B cell (primary cell): ENCODE results near the gene FBXO48. TPM values are rescaled to one million over a fixed set of nuclear protein-coding genes. Genes with fewer than 3 reads are reported as not detected.

ENCODE experiments used
- ATAC-seq: fragments of 200-7000 bp; cut with Tn5 transposase; one replicate; pipeline ENCODE4 v1.10.0; 2021; ENCODE audit warnings: low read depth, mild to moderate bottlenecking, moderate number of reproducible peaks, moderate library complexity
- CTCF ChIA-PET: fragments of 350-600 bp; sonication (Branson Sonifier 250); formaldehyde crosslinking; loops from one replicate; lab custom pipeline; 2021; ENCODE audit warnings: antibody characterized with exemption, inconsistent platforms; lab: Charles Lee
- POLR2A ChIA-PET: fragments of 350-600 bp; sonication (Branson Sonifier 250); formaldehyde crosslinking; loops from one replicate; lab custom pipeline; 2021; ENCODE audit warnings: antibody characterized with exemption; lab: Charles Lee
- DNase-seq: peaks from one replicate; pipeline ENCODE4 v3.0.0; 2013
- H2AFZ ChIP-seq: 2 replicates; pipeline ENCODE4 v1.6.1; 2012; ENCODE audit warnings: mild to moderate bottlenecking, low read depth, low read length; ENCODE audit not compliant: insufficient read depth, poor library complexity, severe bottlenecking
- H3K27ac ChIP-seq, 2 donors: 1 replicate in 1 of 2; 2 replicates in 1 of 2; pipeline ENCODE4 v1.5.1; 2012 to 2013; ENCODE audit warnings: low read length in 2 of 2, mild to moderate bottlenecking in 2 of 2, moderate library complexity in 1 of 2
- H3K27me3 ChIP-seq, 4 experiments: fragments of 200-600 bp in 1 of 4; sonication (generic) in 1 of 4; replicated peaks in 1 of 4; 1 replicate in 2 of 4; 2 replicates in 2 of 4; pipeline versions ENCODE4 v1.6.1 to v1.7.0; 2013 to 2016; ENCODE audit warnings: low read length in 3 of 4, mild to moderate bottlenecking in 2 of 4, mixed read lengths in 1 of 4, moderate library complexity in 1 of 4; ENCODE audit not compliant: insufficient read depth in 4 of 4, control insufficient read depth in 3 of 4; ENCODE audit errors: control extremely low read depth in 1 of 4
- H3K36me3 ChIP-seq, 2 experiments: replicated peaks in 1 of 2; 1 replicate in 1 of 2; 2 replicates in 1 of 2; pipeline versions ENCODE4 v1.6.1 to v1.7.1; 2013; ENCODE audit warnings: low read length in 1 of 2; ENCODE audit not compliant: insufficient read depth in 2 of 2, control insufficient read depth in 1 of 2; ENCODE audit errors: control extremely low read depth in 1 of 2, extremely low read depth in 1 of 2
- H3K4me1 ChIP-seq, 2 donors: fragments of 200-600 bp in 1 of 2; sonication (generic) in 1 of 2; 1 replicate in 1 of 2; 2 replicates in 1 of 2; pipeline versions ENCODE4 v1.5.1 to v1.6.1; 2013 to 2017; ENCODE audit warnings: low read length in 2 of 2; ENCODE audit not compliant: control insufficient read depth in 2 of 2, insufficient read depth in 2 of 2
- H3K4me2 ChIP-seq: replicated peaks from 2 replicates; pipeline ENCODE3; 2012; ENCODE audit warnings: mild to moderate bottlenecking, low read depth, low read length; ENCODE audit not compliant: poor library complexity, severe bottlenecking
- H3K4me3 ChIP-seq, 5 experiments: fragments of 200-600 bp in 1 of 5; sonication (generic) in 1 of 5; 1 replicate in 3 of 5; 2 replicates in 2 of 5; pipeline versions ENCODE4 v1.5.1 to v1.7.0; 2011 to 2016; ENCODE audit warnings: low read length in 4 of 5, mild to moderate bottlenecking in 4 of 5, low read depth in 2 of 5, control low read depth in 1 of 5, moderate library complexity in 1 of 5; ENCODE audit not compliant: insufficient read depth in 1 of 5; ENCODE audit errors: control extremely low read depth in 1 of 5, extremely low read depth in 1 of 5
- H3K79me2 ChIP-seq: fragments of 200-600 bp; sonication (generic); one replicate; pipeline ENCODE4 v1.6.0; 2016; ENCODE audit warnings: low read length; ENCODE audit not compliant: control insufficient read depth, insufficient read depth
- H3K9ac ChIP-seq: fragments of 200-600 bp; sonication (generic); 2 replicates; pipeline ENCODE4 v1.6.1; 2017; ENCODE audit warnings: mild to moderate bottlenecking, low read length, moderate library complexity
- H3K9me3 ChIP-seq, 3 donors: one replicate each; pipeline versions ENCODE4 v1.6.1 to v1.7.1; 2013; ENCODE audit warnings: low read length in 2 of 3; ENCODE audit not compliant: control insufficient read depth in 2 of 3, insufficient read depth in 1 of 3; ENCODE audit errors: control extremely low read depth in 1 of 3
- H4K20me1 ChIP-seq: 2 replicates; pipeline ENCODE4 v1.6.0; 2012; ENCODE audit warnings: mild to moderate bottlenecking, low read length; ENCODE audit not compliant: insufficient read depth, control insufficient read depth, poor library complexity, severe bottlenecking
- H3K27ac Mint-ChIP-seq: one replicate; pipeline ENCODE4 v1.8.0; 2021; ENCODE audit warnings: mixed read lengths
- H3K27me3 Mint-ChIP-seq: one replicate; pipeline ENCODE4 v1.8.0; 2021; ENCODE audit warnings: mixed read lengths
- H3K4me1 Mint-ChIP-seq: one replicate; pipeline ENCODE4 v1.8.0; 2021; ENCODE audit warnings: mixed read lengths
- H3K4me3 Mint-ChIP-seq: one replicate; pipeline ENCODE4 v1.8.0; 2021; ENCODE audit warnings: mixed read lengths
- H3K9me3 Mint-ChIP-seq: one replicate; pipeline ENCODE4 v1.8.0; 2022; ENCODE audit warnings: mixed read lengths; ENCODE audit not compliant: insufficient read depth
- EZH2 ChIP-seq: IDR thresholded peaks from 2 replicates; pipeline ENCODE4 v1.6.1; 2012; ENCODE audit warnings: borderline replicate concordance, low read depth, mild to moderate bottlenecking, moderate library complexity, low read length; ENCODE audit not compliant: insufficient read depth, poor library complexity, severe bottlenecking
- WGBS: methylation state at CpG from one replicate; pipeline ENCODE4 v1.1.5; 2013; ENCODE audit warnings: missing lambda C conversion rate; ENCODE audit not compliant: insufficient coverage; 5-methylcytosine and 5-hydroxymethylcytosine counted together
- intact Hi-C: fragments of 100-400 bp; cut with micrococcal nuclease; formaldehyde crosslinking; loops from one replicate; pipeline ENCODE4 v1.10.0; 2022
- polyA plus RNA-seq: library from polyadenylated mRNA; depleted of rRNA; stranded (reverse); fragments of >200 nt; gene quantifications from 2 replicates; pipeline ENCODE4 v1.2.3, GENCODE V29; 2012
- total RNA-seq, 2 donors: library from RNA; stranded (reverse); fragments of 120-200 nt in 1 of 2; gene quantifications; 1 replicate in 1 of 2; 2 replicates in 1 of 2; pipeline versions ENCODE4 v1.2.3 to v1.2.4, GENCODE V29; 2013 to 2022
- TF ChIP-seq, protein P1 (sequence below): fragments of 200-600 bp; IDR thresholded peaks from one replicate; pipeline ENCODE4 v1.8.0; 2022; ENCODE audit warnings: antibody characterized with exemption, mild to moderate bottlenecking

FBXO48 gene
- total and polyA plus RNA-seq, 2 donors (not counting 1 experiment from before 2014, with no cell fraction given) = 1.5 to 3.2 TPM

- H3K27me3 ChIP-seq = no peaks in the 10 kb centered on the region
- H3K9me3 ChIP-seq = no peaks in the 10 kb centered on the region
- Mint-ChIP-seq H3K27ac (no peak overlapping the region), H3K27me3 (no peaks in the 10 kb centered on the region), H3K4me1 (peaks cover 16% of the 10 kb centered on the region), H3K9me3 (no peaks in the 10 kb centered on the region), H3K4me3 (no peak overlapping the region)
- peaks cover 5 to 9% of the 10 kb centered on the region in 2 donors for H3K4me1 ChIP-seq
- no peak overlapping the region for H2AFZ ChIP-seq
- no peak overlapping the region for H3K9ac ChIP-seq
- CTCF ChIA-PET = interaction anchor here (1.2 kb wide), 1 partner anchor 8 kb away, joined by 3 read pairs; no protein-coding TSS in a partner anchor
- H4K20me1 ChIP-seq = no peaks in the 10 kb centered on the region
- H3K4me2 ChIP-seq = no peak overlapping the region
- TF ChIP-seq EZH2 = no peak
- TF ChIP-seq, protein P1, sequence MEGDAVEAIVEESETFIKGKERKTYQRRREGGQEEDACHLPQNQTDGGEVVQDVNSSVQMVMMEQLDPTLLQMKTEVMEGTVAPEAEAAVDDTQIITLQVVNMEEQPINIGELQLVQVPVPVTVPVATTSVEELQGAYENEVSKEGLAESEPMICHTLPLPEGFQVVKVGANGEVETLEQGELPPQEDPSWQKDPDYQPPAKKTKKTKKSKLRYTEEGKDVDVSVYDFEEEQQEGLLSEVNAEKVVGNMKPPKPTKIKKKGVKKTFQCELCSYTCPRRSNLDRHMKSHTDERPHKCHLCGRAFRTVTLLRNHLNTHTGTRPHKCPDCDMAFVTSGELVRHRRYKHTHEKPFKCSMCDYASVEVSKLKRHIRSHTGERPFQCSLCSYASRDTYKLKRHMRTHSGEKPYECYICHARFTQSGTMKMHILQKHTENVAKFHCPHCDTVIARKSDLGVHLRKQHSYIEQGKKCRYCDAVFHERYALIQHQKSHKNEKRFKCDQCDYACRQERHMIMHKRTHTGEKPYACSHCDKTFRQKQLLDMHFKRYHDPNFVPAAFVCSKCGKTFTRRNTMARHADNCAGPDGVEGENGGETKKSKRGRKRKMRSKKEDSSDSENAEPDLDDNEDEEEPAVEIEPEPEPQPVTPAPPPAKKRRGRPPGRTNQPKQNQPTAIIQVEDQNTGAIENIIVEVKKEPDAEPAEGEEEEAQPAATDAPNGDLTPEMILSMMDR = no peak
- no peaks in the 10 kb centered on the region for H3K36me3 ChIP-seq
- POLR2A ChIA-PET = no interaction called here
- intact Hi-C loops = no loop called here
- peaks cover 24% of the 10 kb centered on the region for H3K79me2 ChIP-seq
- WGBS = no CpG with 5 or more reads among the region's 2 CpGs
- DNase-seq (no peak), ATAC-seq (no peak)
- H3K27ac ChIP-seq = no peak overlapping the region
- no peak overlapping the region for H3K4me3 ChIP-seq
Measured at GRCh38 chr2:68471385-68471784, 4.3 kb upstream of the FBXO48 start.

- H3K27ac ChIP-seq = no peak overlapping the region
- H2AFZ ChIP-seq = no peak overlapping the region
- intact Hi-C loops = loop anchor here (5.0 to 10.0 kb wide), 4 partner anchors 297 to 1832 kb away; partner anchors contain the start of genes AAK1, FAM136A and GFPT1
- CTCF ChIA-PET = interaction anchor here (0.8 to 7.2 kb wide), 2 partner anchors 241 to 455 kb away, joined by 3 to 57 read pairs; no protein-coding TSS in a partner anchor
- H4K20me1 ChIP-seq = no peaks in the 10 kb centered on the region
- POLR2A ChIA-PET = no interaction called here
- H3K4me1 ChIP-seq = peaks cover 11 to 15% of the 10 kb centered on the region in 2 donors
- ATAC-seq = no peak
- H3K27me3 ChIP-seq = no peaks in the 10 kb centered on the region
- H3K4me3 ChIP-seq = no peak overlapping the region
- Mint-ChIP-seq H3K27me3 (no peaks in the 10 kb centered on the region), H3K4me3 (no peak overlapping the region), H3K4me1 (peaks cover 24% of the 10 kb centered on the region), H3K27ac (no peak overlapping the region), H3K9me3 (no peaks in the 10 kb centered on the region)
- H3K9me3 ChIP-seq = no peaks in the 10 kb centered on the region
- no peak overlapping the region for H3K9ac ChIP-seq
- no peak overlapping the region for H3K4me2 ChIP-seq
- TF ChIP-seq, protein P1 = no peak
- TF ChIP-seq EZH2 = no peak
- H3K79me2 ChIP-seq = peaks cover 24% of the 10 kb centered on the region
- no peaks in the 10 kb centered on the region for H3K36me3 ChIP-seq
- no CpG with 5 or more reads among the region's 1 CpG for WGBS
- DNase-seq = no peak
Measured at GRCh38 chr2:68469935-68470334, 2.8 kb upstream of the FBXO48 start.
